GM13977 (cell line): ENCODE results near the gene ZFYVE9.

Experiments used
- DNase-seq: peaks from one replicate; pipeline ENCODE4 v3.0.0; 2012; ENCODE audit warnings: low spot score
- in situ Hi-C: fragments of 300-500 bp; cut with MboI; formaldehyde crosslinking; loops from one replicate; pipeline ENCODE4 v1.12.0; 2022; ENCODE audit warnings: low sequenced_read_pairs, low pct_unique_long_range_greater_than_20kb, mixed read lengths, inconsistent platforms; ENCODE audit not compliant: unreplicated experiment
- TF ChIP-seq, protein P1 (sequence below): IDR thresholded peaks from 2 replicates; pipeline ENCODE4 v1.5.1; 2012; ENCODE audit warnings: mild to moderate bottlenecking, control low read depth; ENCODE audit not compliant: insufficient read depth; ENCODE audit errors: extremely low read depth, missing control alignments

Gene ZFYVE9

GRCh38 chr1:52112489-52112888 is 29.4 kb upstream of the ZFYVE9 start:
- TF ChIP-seq, protein P1, sequence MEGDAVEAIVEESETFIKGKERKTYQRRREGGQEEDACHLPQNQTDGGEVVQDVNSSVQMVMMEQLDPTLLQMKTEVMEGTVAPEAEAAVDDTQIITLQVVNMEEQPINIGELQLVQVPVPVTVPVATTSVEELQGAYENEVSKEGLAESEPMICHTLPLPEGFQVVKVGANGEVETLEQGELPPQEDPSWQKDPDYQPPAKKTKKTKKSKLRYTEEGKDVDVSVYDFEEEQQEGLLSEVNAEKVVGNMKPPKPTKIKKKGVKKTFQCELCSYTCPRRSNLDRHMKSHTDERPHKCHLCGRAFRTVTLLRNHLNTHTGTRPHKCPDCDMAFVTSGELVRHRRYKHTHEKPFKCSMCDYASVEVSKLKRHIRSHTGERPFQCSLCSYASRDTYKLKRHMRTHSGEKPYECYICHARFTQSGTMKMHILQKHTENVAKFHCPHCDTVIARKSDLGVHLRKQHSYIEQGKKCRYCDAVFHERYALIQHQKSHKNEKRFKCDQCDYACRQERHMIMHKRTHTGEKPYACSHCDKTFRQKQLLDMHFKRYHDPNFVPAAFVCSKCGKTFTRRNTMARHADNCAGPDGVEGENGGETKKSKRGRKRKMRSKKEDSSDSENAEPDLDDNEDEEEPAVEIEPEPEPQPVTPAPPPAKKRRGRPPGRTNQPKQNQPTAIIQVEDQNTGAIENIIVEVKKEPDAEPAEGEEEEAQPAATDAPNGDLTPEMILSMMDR: no peak
- no peak for DNase-seq
- in situ Hi-C loops: no loop called here

DNA sequence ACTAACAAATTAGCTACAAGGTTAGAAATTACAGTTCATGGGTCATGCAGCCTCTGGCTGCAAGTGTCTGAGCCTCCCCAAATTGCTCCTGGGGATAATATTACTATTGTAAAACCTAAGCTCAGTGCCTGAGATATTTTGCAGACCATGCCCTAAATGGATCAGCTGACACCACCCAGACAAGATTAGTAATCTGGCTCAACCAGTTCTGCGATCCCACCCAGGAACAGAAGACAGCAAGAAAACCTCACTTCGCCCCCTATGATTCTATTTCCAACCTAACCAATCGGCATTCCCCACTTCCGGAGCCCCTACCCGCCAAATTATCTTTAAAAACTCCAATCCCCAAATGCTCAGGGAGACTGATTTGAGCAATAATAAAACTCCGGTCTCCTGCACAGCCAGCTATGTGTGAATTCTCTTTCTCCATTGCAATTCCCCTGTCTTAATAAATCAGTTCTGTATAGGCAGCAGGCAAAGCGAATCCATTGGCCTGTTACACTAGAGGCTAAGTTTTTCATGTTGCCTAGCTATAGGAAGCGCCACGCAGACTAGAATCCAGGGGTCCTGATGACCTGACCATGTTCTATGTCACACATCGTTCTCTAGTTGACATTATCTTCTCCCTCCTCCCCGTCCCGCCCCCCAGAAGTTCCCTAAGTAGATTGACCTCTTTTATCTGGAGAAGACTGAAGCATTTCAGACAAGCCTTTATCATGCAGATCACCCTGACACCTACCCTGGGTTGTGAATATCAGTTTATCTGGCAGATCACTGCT is 22.4 kb upstream of the ZFYVE9 start:
- DNase-seq: no peak
- TF ChIP-seq, protein P1: no peak
- in situ Hi-C loops: no loop called here

DNA sequence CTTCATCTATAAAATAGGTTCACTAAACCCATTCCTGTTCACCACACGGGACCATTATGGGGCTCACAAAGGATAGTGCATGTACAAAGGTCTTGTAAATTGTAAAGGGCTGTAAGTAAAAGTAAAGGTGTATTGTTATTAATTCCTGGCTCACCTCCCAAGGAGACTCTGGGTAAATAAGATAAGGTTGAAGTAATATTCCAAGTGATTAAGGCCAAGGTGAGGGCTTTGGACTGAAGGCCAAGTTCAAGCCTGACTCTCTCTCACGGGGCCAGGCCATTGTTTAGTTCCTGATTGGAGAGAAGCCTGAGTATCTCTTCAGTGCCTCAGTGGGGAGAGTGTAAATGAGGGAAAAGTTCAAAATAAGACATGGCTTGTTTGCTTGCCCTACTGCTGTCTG is 19.5 kb upstream of the ZFYVE9 start:
- no peak for DNase-seq
- TF ChIP-seq, protein P1: no peak
- in situ Hi-C loops: no loop called here

DNA sequence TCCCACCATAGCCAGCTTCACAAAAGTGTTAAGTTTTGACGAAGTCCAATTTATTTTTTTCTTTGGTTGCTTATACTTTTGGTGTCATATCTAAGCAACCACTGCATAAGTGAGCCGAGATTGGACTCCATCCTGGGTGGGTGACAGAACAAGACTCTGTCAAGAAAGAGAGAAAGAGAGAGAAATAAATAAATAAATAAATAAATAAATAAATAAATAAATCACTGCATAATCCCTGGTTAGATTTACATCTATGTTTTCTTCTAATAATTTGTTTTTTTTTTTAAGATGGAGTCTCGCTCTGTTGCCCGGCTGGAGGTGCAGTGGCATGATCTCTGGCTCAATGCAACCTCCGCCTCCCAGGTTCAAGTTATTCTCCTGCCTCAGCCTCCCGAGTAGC is 18.3 kb upstream of the ZFYVE9 start:
- TF ChIP-seq, protein P1: no peak
- DNase-seq: no peak
- in situ Hi-C loops: no loop called here

DNA sequence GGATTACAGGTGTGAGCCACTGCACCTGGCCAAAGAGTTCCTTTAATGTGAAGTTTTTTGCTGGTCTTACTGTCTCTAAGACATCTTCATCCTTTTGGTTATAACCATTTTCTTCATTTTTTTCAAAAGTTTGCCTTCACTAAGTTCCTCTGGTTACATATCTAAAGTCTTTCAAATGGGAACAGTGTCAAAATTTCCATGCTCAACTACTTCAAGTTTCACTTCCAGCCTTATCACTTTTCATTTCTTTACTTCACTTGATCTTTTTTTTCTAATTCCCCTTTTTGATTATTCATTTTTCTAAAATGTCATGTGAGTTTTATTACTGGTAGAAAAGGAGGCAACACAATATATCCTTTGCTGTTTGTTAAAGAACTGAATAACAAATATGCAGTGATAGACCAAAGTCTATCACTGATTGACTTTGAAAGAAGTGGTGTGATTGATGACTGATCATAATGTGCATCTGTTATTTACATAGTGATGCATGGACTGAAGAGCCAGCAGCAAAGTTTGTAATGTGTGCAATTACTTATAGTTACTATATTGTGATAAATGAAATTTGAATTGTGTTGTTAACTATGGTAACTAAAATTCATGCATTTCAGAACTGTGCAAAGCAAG is 16.0 kb upstream of the ZFYVE9 start:
- in situ Hi-C loops: loop anchor here (25.0 kb wide), 2 partner anchors 161 to 561 kb away; partner anchors contain the start of gene COA7
- DNase-seq: no peak
- TF ChIP-seq, protein P1: no peak

GRCh38 chr1:52127181-52128180 is 14.4 kb upstream of the ZFYVE9 start:
- TF ChIP-seq, protein P1: peak; percentile 70
- peak; percentile 28 for DNase-seq
- in situ Hi-C loops: loop anchor here (25.0 kb wide), 2 partner anchors 160 to 560 kb away; partner anchors contain the start of gene COA7
